H1 (cell line): ENCODE measurements around the gene MAP1B. TPM values are rescaled to one million over a fixed set of nuclear protein-coding genes. Genes with fewer than 3 reads are reported as not detected.
A peak's percentile ranks its signal among the peaks of the same experiment; 100 is the strongest.

ENCODE experiments used
- CTCF ChIA-PET: fragments of 300-600 bp; sonication (Branson Sonifier 250); formaldehyde crosslinking; loops from one replicate; lab custom pipeline; 2021; ENCODE audit not compliant: partially characterized antibody; lab: Charles Lee
- POLR2A ChIA-PET: fragments of 300-600 bp; sonication (Branson Sonifier 250); formaldehyde crosslinking; loops from one replicate; lab custom pipeline; 2021; ENCODE audit warnings: inconsistent platforms; ENCODE audit not compliant: partially characterized antibody; lab: Charles Lee
- DNase-seq, 2 experiments: peaks; one replicate each; pipeline versions ENCODE4 v3.0.0 to v3.0.0-alpha.2; 2010 to 2022; ENCODE audit warnings: low spot score in 2 of 2, low read depth in 1 of 2, mixed read lengths in 1 of 2
- FAIRE-seq: peaks from 2 replicates; lab custom pipeline; 2011; peaks lifted over from hg19 to GRCh38; lab: Jason Lieb, UNC
- H2AFZ ChIP-seq: 2 replicates; pipeline ENCODE4 v1.8.1; 2012; ENCODE audit warnings: low read length, inconsistent platforms
- H2AK5ac ChIP-seq: 2 replicates; pipeline ENCODE4 v1.6.1; 2013; ENCODE audit warnings: low read depth, low read length
- H2BK120ac ChIP-seq: replicated peaks from 2 replicates; pipeline ENCODE3; 2013; ENCODE audit warnings: low read depth, low read length, inconsistent platforms
- H2BK12ac ChIP-seq: 2 replicates; pipeline ENCODE4 v1.6.1; 2013; ENCODE audit warnings: low read depth, low read length
- H2BK15ac ChIP-seq: 2 replicates; pipeline ENCODE4 v1.6.1; 2013; ENCODE audit warnings: low read length
- H2BK20ac ChIP-seq: 2 replicates; pipeline ENCODE4 v1.6.1; 2013; ENCODE audit warnings: low read length
- H2BK5ac ChIP-seq: 2 replicates; pipeline ENCODE4 v1.6.1; 2013; ENCODE audit warnings: low read depth, low read length
- H3K14ac ChIP-seq: 2 replicates; pipeline ENCODE4 v1.6.1; 2013; ENCODE audit warnings: inconsistent platforms; ENCODE audit not compliant: insufficient read length
- H3K18ac ChIP-seq: 2 replicates; pipeline ENCODE4 v1.6.1; 2013; ENCODE audit warnings: low read length; ENCODE audit errors: extremely low read depth
- H3K23ac ChIP-seq: 2 replicates; pipeline ENCODE4 v1.6.1; 2013; ENCODE audit warnings: inconsistent platforms; ENCODE audit not compliant: insufficient read length
- H3K23me2 ChIP-seq: 2 replicates; pipeline ENCODE4 v1.6.1; 2013; ENCODE audit warnings: low read depth, low read length
- H3K27ac ChIP-seq: 2 replicates; pipeline ENCODE4 v1.6.1; 2011; ENCODE audit warnings: low read depth, low read length, inconsistent platforms
- H3K27me3 ChIP-seq, 4 experiments: replicated peaks in 1 of 4; 1 replicate in 1 of 4; 2 replicates in 3 of 4; pipeline versions ENCODE4 v1.6.1 to v1.8.1; 2011 to 2013; ENCODE audit warnings: low read length in 3 of 4, mild to moderate bottlenecking in 3 of 4, inconsistent platforms in 2 of 4, mixed read lengths in 2 of 4, moderate library complexity in 1 of 4; ENCODE audit not compliant: control insufficient read depth in 3 of 4, insufficient read depth in 3 of 4; ENCODE audit errors: extremely low read depth in 1 of 4
- H3K36me3 ChIP-seq, 4 experiments: 2 replicates each; pipeline versions ENCODE4 v1.6.1 to v1.8.1; 2011 to 2013; ENCODE audit warnings: mild to moderate bottlenecking in 4 of 4, low read length in 3 of 4, moderate library complexity in 2 of 4, control low read depth in 1 of 4, inconsistent platforms in 1 of 4; ENCODE audit not compliant: insufficient read depth in 4 of 4, control insufficient read depth in 2 of 4
- H3K4ac ChIP-seq: replicated peaks from 2 replicates; pipeline ENCODE3; 2013; ENCODE audit warnings: low read length, low read depth, mixed read lengths, inconsistent platforms; ENCODE audit not compliant: insufficient read length
- H3K4me1 ChIP-seq, 4 experiments: replicated peaks in 1 of 4; 1 replicate in 1 of 4; 2 replicates in 3 of 4; pipeline versions ENCODE4 v1.6.1 to v1.8.1; 2011 to 2013; ENCODE audit warnings: low read length in 3 of 4, inconsistent platforms in 2 of 4, mixed read lengths in 1 of 4; ENCODE audit not compliant: insufficient read depth in 4 of 4, control insufficient read depth in 3 of 4
- H3K4me2 ChIP-seq, 2 experiments: 2 replicates each; pipeline versions ENCODE4 v1.6.1 to v1.8.1; 2011 to 2013; ENCODE audit warnings: low read depth in 2 of 2, low read length in 2 of 2, control low read depth in 1 of 2, inconsistent platforms in 1 of 2, mild to moderate bottlenecking in 1 of 2; ENCODE audit not compliant: insufficient read depth in 1 of 2
- H3K4me3 ChIP-seq, 4 experiments: fragments of 200-600, 300-600 bp in 1 of 4; sonication (generic), shearing (Covaris generic), sonication (Bioruptor Twin) in 1 of 4; 2 replicates each; pipeline versions ENCODE4 v1.5.1 to v1.8.1; 2011 to 2016; ENCODE audit warnings: low read length in 4 of 4, low read depth in 3 of 4, control low read depth in 2 of 4, inconsistent platforms in 2 of 4, mild to moderate bottlenecking in 2 of 4, mixed read lengths in 1 of 4, moderate library complexity in 1 of 4; ENCODE audit not compliant: insufficient read depth in 2 of 4; ENCODE audit errors: extremely low read depth in 1 of 4
- H3K56ac ChIP-seq: replicated peaks from 2 replicates; pipeline ENCODE3; 2013; ENCODE audit warnings: low read depth, mild to moderate bottlenecking, mixed read lengths, low read length, inconsistent platforms; ENCODE audit not compliant: insufficient read length
- H3K79me1 ChIP-seq: 2 replicates; pipeline ENCODE4 v1.6.1; 2013; ENCODE audit warnings: low read depth, low read length, control low read depth
- H3K79me2 ChIP-seq, 2 experiments: 2 replicates each; pipeline versions ENCODE4 v1.6.1 to v1.8.1; 2012 to 2013; ENCODE audit warnings: low read length in 2 of 2, mild to moderate bottlenecking in 2 of 2, inconsistent platforms in 1 of 2; ENCODE audit not compliant: insufficient read depth in 2 of 2, control insufficient read depth in 1 of 2
- H3K9ac ChIP-seq, 4 experiments: replicated peaks in 1 of 4; 1 replicate in 1 of 4; 2 replicates in 3 of 4; pipeline versions ENCODE4 v1.6.1 to v1.8.1; 2011 to 2013; ENCODE audit warnings: low read depth in 3 of 4, low read length in 3 of 4, control low read depth in 2 of 4, mild to moderate bottlenecking in 2 of 4, moderate library complexity in 2 of 4, inconsistent platforms in 1 of 4; ENCODE audit errors: extremely low read depth in 1 of 4
- H3K9me3 ChIP-seq, 2 experiments: 2 replicates each; pipeline versions ENCODE4 v1.6.1 to v1.8.1; 2012 to 2013; ENCODE audit warnings: mild to moderate bottlenecking in 2 of 2, moderate library complexity in 2 of 2, control low read depth in 1 of 2, inconsistent platforms in 1 of 2, low read depth in 1 of 2, low read length in 1 of 2, mixed read lengths in 1 of 2; ENCODE audit not compliant: insufficient read depth in 2 of 2
- H4K20me1 ChIP-seq, 2 experiments: replicated peaks in 1 of 2; 2 replicates each; pipeline versions ENCODE3 to v1.8.1; 2011 to 2013; ENCODE audit warnings: inconsistent platforms in 2 of 2, low read length in 2 of 2, mild to moderate bottlenecking in 1 of 2; ENCODE audit not compliant: insufficient read depth in 2 of 2, control insufficient read depth in 1 of 2
- H4K5ac ChIP-seq: 2 replicates; pipeline ENCODE4 v1.6.1; 2013; ENCODE audit warnings: low read length, low read depth, mixed read lengths, inconsistent platforms; ENCODE audit not compliant: insufficient read length
- H4K8ac ChIP-seq: 2 replicates; pipeline ENCODE4 v1.8.0; 2013; ENCODE audit warnings: mild to moderate bottlenecking, moderate library complexity, low read length, inconsistent platforms; ENCODE audit not compliant: insufficient read depth; ENCODE audit errors: extremely low read depth
- H4K91ac ChIP-seq: replicated peaks from 2 replicates; pipeline ENCODE3; 2013; ENCODE audit warnings: low read length, mixed read lengths, inconsistent platforms; ENCODE audit not compliant: insufficient read length
- ATF2 ChIP-seq: IDR thresholded peaks from 2 replicates; pipeline ENCODE4 v1.6.1; 2012; ENCODE audit warnings: low read length, inconsistent platforms
- BRCA1 ChIP-seq: IDR thresholded peaks from 2 replicates; pipeline ENCODE4 v1.6.1; 2012; ENCODE audit warnings: low read depth, low read length, improper control_type of control experiment
- CBX5 ChIP-seq: fragments of 300-800, 300-1000 bp; sonication (generic); IDR thresholded peaks from 2 replicates; pipeline ENCODE4 v1.7.1; 2016; ENCODE audit warnings: antibody characterized with exemption, low read length, low read depth
- CTBP2 ChIP-seq: IDR thresholded peaks from 2 replicates; pipeline ENCODE4 v1.7.0; 2011; ENCODE audit warnings: borderline replicate concordance, mild to moderate bottlenecking, moderate library complexity, mixed read lengths, low read length; ENCODE audit not compliant: insufficient read depth, insufficient read length
- POLR2AphosphoS5 ChIP-seq: IDR thresholded peaks from 2 replicates; pipeline ENCODE4 v1.6.1; 2011; ENCODE audit warnings: low read depth, low read length
- RNF2 ChIP-seq: fragments of 200-900, 300-1000 bp; sonication (generic); IDR thresholded peaks from 2 replicates; pipeline ENCODE4 v1.7.1; 2016; ENCODE audit warnings: borderline replicate concordance, low read depth, mild to moderate bottlenecking, antibody characterized with exemption, low read length; ENCODE audit not compliant: poor library complexity, severe bottlenecking; ENCODE audit errors: missing control alignments
- TAF7 ChIP-seq: optimal IDR thresholded peaks from 2 replicates; pipeline ENCODE3; 2011; ENCODE audit warnings: low read depth, mild to moderate bottlenecking, inconsistent platforms, low read length, moderate library complexity, borderline replicate concordance
- WGBS, 2 experiments: shearing (Covaris generic) in 1 of 2; methylation state at CpG; one replicate each; pipeline versions ENCODE4 v1.1.6 to v1.1.7; 2013 to 2015; ENCODE audit warnings: low lambda C conversion rate in 2 of 2, mixed read lengths in 2 of 2, inconsistent platforms in 1 of 2, low coverage in 1 of 2, missing lambda C conversion rate in 1 of 2; ENCODE audit not compliant: insufficient replicate concordance in 2 of 2, insufficient coverage in 1 of 2, insufficient read length in 1 of 2; ENCODE audit errors: extremely low coverage in 1 of 2, missing lambda C conversion rate in 1 of 2; 5-methylcytosine and 5-hydroxymethylcytosine counted together
- polyA plus RNA-seq, 7 experiments: library from polyadenylated mRNA; depleted of rRNA in 3 of 7; stranded (reverse) in 5 of 7; unstranded in 2 of 7; fragments of >200 nt in 5 of 7; fragments of 200-250 nt in 2 of 7; gene quantifications; 1 replicate in 5 of 7; 2 replicates in 1 of 7; 4 replicates in 1 of 7; pipeline versions ENCODE4 v1.2.1 to v1.2.3, GENCODE V29; 2011 to 2013; ENCODE audit warnings: missing spikeins in 2 of 7, mixed read lengths in 2 of 7
- total RNA-seq: library from RNA; stranded (reverse); fragmentation: NEBNext Ultra II Directional; extraction: Animal tissue kit (Norgen Biotek cat#: 25700); gene quantifications from 2 replicates; pipeline ENCODE4 v1.2.1, GENCODE V29; 2021

MAP1B gene
- total and polyA plus RNA-seq, 2 of the 8 experiments (the other 6 are each of a cell fraction or from before 2014, with no cell fraction given) = 24.5 to 120 TPM

DNA sequence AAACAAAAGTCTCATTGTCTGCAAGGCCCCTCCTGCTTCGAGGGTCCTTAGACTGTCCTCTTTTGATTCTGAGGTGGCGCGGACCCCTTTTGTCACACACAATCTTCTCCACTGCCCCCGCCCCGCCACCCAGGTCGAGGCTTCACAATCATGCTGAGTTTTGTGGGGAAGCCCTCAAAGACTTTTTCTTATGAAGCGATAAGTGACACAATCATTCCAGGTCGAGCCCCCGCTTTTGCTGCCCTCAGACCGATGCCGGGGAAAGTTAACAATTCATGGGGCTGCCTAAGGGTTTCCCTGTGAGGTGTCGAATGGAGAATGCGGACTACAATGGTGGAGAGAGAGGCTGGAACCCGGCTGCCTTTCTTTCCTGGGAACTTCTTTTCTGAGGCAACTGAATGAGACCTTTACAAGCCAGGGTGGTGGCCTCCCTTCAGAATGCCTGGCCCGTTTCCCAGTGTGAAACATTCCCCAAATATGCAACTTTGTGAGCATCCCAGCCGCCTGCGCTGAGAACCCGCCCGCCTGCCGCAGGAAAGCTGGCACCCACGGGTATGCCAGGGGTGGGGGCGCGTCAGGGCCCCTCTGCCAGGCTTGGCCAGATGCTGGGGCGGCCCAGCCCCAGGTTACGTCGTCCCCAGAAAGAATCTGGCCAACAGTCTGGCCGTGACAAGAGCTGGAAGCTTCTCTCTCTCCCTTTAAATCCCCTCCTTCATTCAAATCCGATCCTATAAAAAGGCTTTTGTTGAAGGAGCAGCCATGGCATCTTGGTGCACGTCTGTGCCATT is 71.9 kb downstream of the MAP1B start:
- H4K8ac ChIP-seq = no peak overlapping the region
- H3K4me1 ChIP-seq = peaks cover 2 to 16% (median 8%) of the 10 kb centered on the region in 4 experiments
- peaks cover under 1 to 3% of the 10 kb centered on the region in 2 experiments for H4K20me1 ChIP-seq
- no peak overlapping the region for H3K27ac ChIP-seq
- no peak overlapping the region for H3K4me2 ChIP-seq
- H2AFZ ChIP-seq = no peak overlapping the region
- H3K14ac ChIP-seq = no peak overlapping the region
- H2BK20ac ChIP-seq = no peak overlapping the region
- DNase-seq (no peak), FAIRE-seq (no peak)
- H3K4me3 ChIP-seq = no peak overlapping the region
- H2AK5ac ChIP-seq = 0 out of 2 replicates have a peak overlapping the region, but pooled peaks have one; percentile 9
- no peak overlapping the region for H2BK5ac ChIP-seq
- no peak overlapping the region for H4K91ac ChIP-seq
- H2BK120ac ChIP-seq = no peak overlapping the region
- no peak overlapping the region for H3K9ac ChIP-seq
- H3K79me2 ChIP-seq = peaks cover 0 to 8% of the 10 kb centered on the region in 2 experiments; a peak in 1 of 4 replicates
- WGBS, 2 experiments = 83% methylated on average over 29 of the region's 29 CpGs; no CpG with 5 or more reads in 1 of the 2 experiments
- H2BK15ac ChIP-seq = no peak overlapping the region
- no peak overlapping the region for H3K23ac ChIP-seq
- H2BK12ac ChIP-seq = no peak overlapping the region
- ChIA-PET CTCF (interaction anchor here (0.9 to 1.0 kb wide), 2 partner anchors 96 to 161 kb away, joined by 3 read pairs; no protein-coding TSS in a partner anchor), POLR2A (interaction anchor here (0.7 to 3.3 kb wide), 5 partner anchors 12 to 146 kb away, joined by 3 to 12 read pairs (median 4); no protein-coding TSS in a partner anchor)
- H3K23me2 ChIP-seq = no peaks in the 10 kb centered on the region
- H3K9me3 ChIP-seq = no peaks in the 10 kb centered on the region
- H3K27me3 ChIP-seq = no peaks in the 10 kb centered on the region
- H3K56ac ChIP-seq = no peak overlapping the region
- H4K5ac ChIP-seq = no peak overlapping the region
- H3K36me3 ChIP-seq = peaks cover 0 to 9% (median 4%) of the 10 kb centered on the region in 4 experiments; a peak in 5 of 8 replicates
- H3K4ac ChIP-seq = no peak overlapping the region
- no peaks in the 10 kb centered on the region; the same call in 1 of the 2 replicates for H3K79me1 ChIP-seq
- H3K18ac ChIP-seq = no peak overlapping the region
- TF ChIP-seq ATF2 (no peak), CBX5 (no peak), RNF2 (no peak), TAF7 (no peak), CTBP2 (no peak), BRCA1 (no peak), POLR2AphosphoS5 (no peak)
